Mucosa of descending colon (tissue), 3 donors: ENCODE results near the gene SCN8A. TPM values are rescaled to one million over a fixed set of nuclear protein-coding genes. Genes with fewer than 3 reads are reported as not detected.

Source experiments
- ATAC-seq: fragments of 200-7000 bp; cut with Tn5 transposase; one replicate; pipeline ENCODE4 v1.9.1; 2020; ENCODE audit warnings: mild to moderate bottlenecking, moderate library complexity
- DNase-seq, 3 donors: peaks; one replicate each; pipeline ENCODE4 v3.0.0-alpha.2; 2020
- H3K36me3 ChIP-seq: fragments of 200-600 bp; one replicate; pipeline ENCODE4 v1.8.0; 2021; ENCODE audit warnings: low read depth, mild to moderate bottlenecking
- H3K4me1 ChIP-seq: fragments of 200-600 bp; one replicate; pipeline ENCODE4 v1.8.0; 2021; ENCODE audit warnings: low read depth, mild to moderate bottlenecking
- H3K4me3 ChIP-seq: fragments of 200-600 bp; one replicate; pipeline ENCODE4 v1.8.0; 2021; ENCODE audit warnings: mild to moderate bottlenecking
- H3K9me3 ChIP-seq: fragments of 200-600 bp; one replicate; pipeline ENCODE4 v1.8.0; 2021; ENCODE audit warnings: mild to moderate bottlenecking
- CTCF ChIP-seq: fragments of 200-600 bp; IDR thresholded peaks from one replicate; pipeline ENCODE4 v1.8.0; 2022; ENCODE audit warnings: antibody characterized with exemption, mild to moderate bottlenecking
- intact Hi-C, 2 donors: fragments of 100-400 bp; cut with DNase I in 1 of 2; cut with micrococcal nuclease in 1 of 2; formaldehyde crosslinking; loops; one replicate each; pipeline versions ENCODE4 v1.11.0 to v1.11.1; 2022; cut with DNase I, micrococcal nuclease
- total RNA-seq, 3 donors: library from RNA; stranded (reverse); fragmentation: NEBNext Ultra II Directional in 2 of 3; extraction: Animal tissue kit (Norgen Biotek cat#: 25700) in 2 of 3; gene quantifications; one replicate each; pipeline versions ENCODE4 v1.2.1 to v1.2.4, GENCODE V29; 2021 to 2023
- donor health status: DM: no; HTN: no; CAD: no; lungs with moderate emphysema.
- donor health status: DM: no; HTN: no; CAD: no.
- donor health status: DM: no; HTN: yes; CAD: no.

SCN8A gene
- total RNA-seq, 3 donors from 2014 or later: 2.7 to 5.2 (median 3.6) TPM

GRCh38 chr12:51749206-51749985, 158.4 kb downstream of the SCN8A start:
- Histone ChIP-seq H3K4me1 (peaks cover 21% of the 10 kb centered on the region), H3K9me3 (no peaks in the 10 kb centered on the region), H3K36me3 (no peaks in the 10 kb centered on the region), H3K4me3 (no peak overlapping the region)
- DNase-seq (no peak), ATAC-seq (no peak)
- TF ChIP-seq CTCF: no peak
- intact Hi-C loops: no loop called here

GRCh38 chr12:51749986-51750317, 158.9 kb downstream of the SCN8A start:
- DNase-seq (no peak), ATAC-seq (peak; percentile 14)
- Histone ChIP-seq H3K36me3 (no peaks in the 10 kb centered on the region), H3K4me3 (no peak overlapping the region), H3K9me3 (no peaks in the 10 kb centered on the region), H3K4me1 (peaks cover 18% of the 10 kb centered on the region)
- intact Hi-C loops: no loop called here
- TF ChIP-seq CTCF: no peak

- no peak overlapping the region for H3K4me3 ChIP-seq
- no peak for DNase-seq
- H3K4me1 ChIP-seq: peaks cover 18% of the 10 kb centered on the region
- intact Hi-C loops: no loop called here
- H3K9me3 ChIP-seq: no peaks in the 10 kb centered on the region
- no peak for TF ChIP-seq CTCF
- H3K36me3 ChIP-seq: no peaks in the 10 kb centered on the region
- ATAC-seq: no peak
Measured at GRCh38 chr12:51751661-51752060, 160.6 kb downstream of the SCN8A start.

- H3K36me3 ChIP-seq: no peaks in the 10 kb centered on the region
- no peaks in the 10 kb centered on the region for H3K9me3 ChIP-seq
- H3K4me3 ChIP-seq: no peak overlapping the region
- DNase-seq (peak in 1 of 3 donors; percentile 28), ATAC-seq (peak; percentile 67)
- TF ChIP-seq CTCF: no peak
- intact Hi-C loops: no loop called here
- peaks cover 18% of the 10 kb centered on the region for H3K4me1 ChIP-seq
Measured at GRCh38 chr12:51752234-51752889, 161.3 kb downstream of the SCN8A start.

GRCh38 chr12:51753980-51754675, 163.1 kb downstream of the SCN8A start:
- ATAC-seq (peak; percentile 34), DNase-seq (no peak)
- H3K4me3 ChIP-seq: no peak overlapping the region
- H3K9me3 ChIP-seq: no peaks in the 10 kb centered on the region
- no peak for TF ChIP-seq CTCF
- no peaks in the 10 kb centered on the region for H3K36me3 ChIP-seq
- peaks cover 7% of the 10 kb centered on the region for H3K4me1 ChIP-seq
- intact Hi-C loops: no loop called here
